ENCODE measurements around the gene LMO1. TPM values are rescaled to one million over a fixed set of nuclear protein-coding genes. Genes with fewer than 3 reads are reported as not detected.

The LMO1 gene
- polyA plus RNA-seq, 1 donor (not counting 4 experiments of a cell fraction or from before 2014, with no cell fraction given): 0.08 TPM

DNA sequence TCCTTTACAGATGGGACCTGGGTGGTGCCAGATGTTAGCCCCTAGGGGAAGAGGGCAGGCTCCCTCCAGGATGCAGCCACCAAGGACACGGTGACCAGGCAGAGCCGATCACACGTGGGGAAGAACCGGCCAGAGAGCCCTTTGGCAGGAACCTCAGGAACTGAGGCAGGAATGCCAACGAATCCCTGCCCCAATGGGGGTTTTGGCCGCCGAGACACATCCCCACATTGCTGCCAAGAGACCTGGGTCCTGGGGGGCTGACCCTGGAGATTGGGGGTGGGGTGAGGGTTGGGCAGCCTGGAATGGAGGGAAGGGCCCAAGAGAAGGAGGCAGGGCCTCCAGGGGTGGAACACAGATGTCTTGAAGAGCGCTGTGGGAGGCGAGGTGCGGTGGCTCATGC is 28.7 kb upstream of the LMO1 start:
- Histone ChIP-seq H3K79me2 (ENCODE audit: control insufficient read depth, insufficient read depth, low read length) (no peaks in the 10 kb centered on the region), H3K9ac (ENCODE audit: control insufficient read depth, extremely low read depth, insufficient read depth, low read length) (no peak overlapping the region), H3K27ac (ENCODE audit: control insufficient read depth, insufficient read depth, low read length) (no peak overlapping the region), H4K20me1 (ENCODE audit: control insufficient read depth, extremely low read depth, insufficient read depth, low read length) (no peaks in the 10 kb centered on the region), H3K9me3 (ENCODE audit: control insufficient read depth, low read depth, low read length) (no peaks in the 10 kb centered on the region), H3K36me3 (ENCODE audit: control insufficient read depth in 2 of 2, extremely low read depth in 1 of 2, insufficient read depth in 2 of 2, low read length in 2 of 2) (no peaks in the 10 kb centered on the region), H3K4me2 (ENCODE audit: control insufficient read depth, extremely low read depth, insufficient read depth, low read depth, low read length) (no peak overlapping the region), H3K9me1 (ENCODE audit: control insufficient read depth, extremely low read depth, insufficient read depth, low read length) (no peaks in the 10 kb centered on the region), H3K4me1 (ENCODE audit: control insufficient read depth, extremely low read depth, insufficient read depth, low read length) (no peaks in the 10 kb centered on the region), H3K4me3 (ENCODE audit: control insufficient read depth in 2 of 3, extremely low read depth in 1 of 3, insufficient read depth in 2 of 3, low read depth in 1 of 3, low read length in 3 of 3) (no peak overlapping the region), H3K27me3 (ENCODE audit: control insufficient read depth, extremely low read depth, insufficient read depth, low read length) (peaks cover 3% of the 10 kb centered on the region), H2AFZ (ENCODE audit: control insufficient read depth, low read length) (no peak overlapping the region)
- FAIRE-seq (no peak), DNase-seq (ENCODE audit: low read depth, low spot score) (no peak)
- dilution Hi-C loops (cut with MboI; ENCODE audit: extremely low pct_ligation_motif_present, low sequenced_read_pairs): no loop called here
- TF ChIP-seq EZH2 (IDR thresholded peaks at IDR 0.05; ENCODE audit: low read length): no peak
- TF ChIP-seq, protein P1, sequence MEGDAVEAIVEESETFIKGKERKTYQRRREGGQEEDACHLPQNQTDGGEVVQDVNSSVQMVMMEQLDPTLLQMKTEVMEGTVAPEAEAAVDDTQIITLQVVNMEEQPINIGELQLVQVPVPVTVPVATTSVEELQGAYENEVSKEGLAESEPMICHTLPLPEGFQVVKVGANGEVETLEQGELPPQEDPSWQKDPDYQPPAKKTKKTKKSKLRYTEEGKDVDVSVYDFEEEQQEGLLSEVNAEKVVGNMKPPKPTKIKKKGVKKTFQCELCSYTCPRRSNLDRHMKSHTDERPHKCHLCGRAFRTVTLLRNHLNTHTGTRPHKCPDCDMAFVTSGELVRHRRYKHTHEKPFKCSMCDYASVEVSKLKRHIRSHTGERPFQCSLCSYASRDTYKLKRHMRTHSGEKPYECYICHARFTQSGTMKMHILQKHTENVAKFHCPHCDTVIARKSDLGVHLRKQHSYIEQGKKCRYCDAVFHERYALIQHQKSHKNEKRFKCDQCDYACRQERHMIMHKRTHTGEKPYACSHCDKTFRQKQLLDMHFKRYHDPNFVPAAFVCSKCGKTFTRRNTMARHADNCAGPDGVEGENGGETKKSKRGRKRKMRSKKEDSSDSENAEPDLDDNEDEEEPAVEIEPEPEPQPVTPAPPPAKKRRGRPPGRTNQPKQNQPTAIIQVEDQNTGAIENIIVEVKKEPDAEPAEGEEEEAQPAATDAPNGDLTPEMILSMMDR (optimal IDR thresholded peaks at IDR 0.05 in 1 of 3, IDR thresholded peaks at IDR 0.05 in 1 of 3, conservative IDR thresholded peaks at IDR 0.05 in 1 of 3; ENCODE audit: extremely low read depth in 1 of 3, insufficient read depth in 2 of 3, low read length in 3 of 3): no peak

DNA sequence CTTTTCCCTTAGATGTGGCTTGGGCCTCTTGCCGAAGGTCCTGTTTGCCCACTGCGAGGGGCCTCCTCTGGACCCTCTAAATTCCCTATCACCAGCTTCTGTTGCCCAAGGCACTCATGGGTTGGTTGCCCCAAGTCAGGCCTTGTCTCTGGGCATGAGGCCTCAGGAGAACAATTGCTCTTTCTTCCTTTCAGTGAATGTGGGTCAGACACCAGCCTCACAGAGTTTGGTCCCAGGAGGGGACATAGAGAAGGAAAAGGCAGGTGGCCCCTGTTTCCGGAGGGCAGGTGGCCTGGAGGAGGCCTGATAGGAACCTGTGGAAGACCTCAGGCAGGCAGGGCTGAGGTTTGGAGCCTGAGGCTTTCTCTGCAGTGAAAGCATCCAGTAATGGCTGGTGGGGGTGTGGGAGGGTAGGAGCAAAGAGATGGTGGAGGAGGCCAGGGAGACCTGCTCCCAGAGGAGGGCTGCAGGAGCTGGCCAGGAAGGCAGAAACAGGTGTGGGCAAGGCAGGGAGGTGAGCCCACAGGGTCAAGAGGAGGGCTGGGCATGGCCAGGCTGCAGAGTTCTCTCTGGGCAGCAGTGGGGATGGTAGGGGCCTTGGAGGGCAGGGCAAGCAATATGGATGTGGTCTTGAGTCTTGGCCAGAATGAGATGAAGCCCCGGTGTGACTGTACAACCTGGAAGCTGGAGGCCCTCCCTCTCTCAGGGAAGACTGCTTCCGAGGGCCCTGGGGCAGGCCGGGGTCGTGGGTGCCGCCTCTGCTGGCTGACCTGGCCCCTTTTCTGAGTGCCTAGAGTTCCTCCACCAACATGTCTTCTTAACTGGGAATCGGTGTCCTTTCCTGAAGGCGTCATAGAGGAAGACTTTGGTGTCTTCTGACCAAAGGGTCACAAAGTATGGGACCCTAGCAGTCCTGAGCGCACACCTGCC is 28.0 kb upstream of the LMO1 start:
- dilution Hi-C loops (cut with MboI; ENCODE audit: extremely low pct_ligation_motif_present, low sequenced_read_pairs): no loop called here
- Histone ChIP-seq H3K9ac (ENCODE audit: control insufficient read depth, extremely low read depth, insufficient read depth, low read length) (no peak overlapping the region), H3K4me1 (ENCODE audit: control insufficient read depth, extremely low read depth, insufficient read depth, low read length) (no peaks in the 10 kb centered on the region), H3K9me3 (ENCODE audit: control insufficient read depth, low read depth, low read length) (no peaks in the 10 kb centered on the region), H3K36me3 (ENCODE audit: control insufficient read depth in 2 of 2, extremely low read depth in 1 of 2, insufficient read depth in 2 of 2, low read length in 2 of 2) (no peaks in the 10 kb centered on the region), H3K79me2 (ENCODE audit: control insufficient read depth, insufficient read depth, low read length) (no peaks in the 10 kb centered on the region), H3K27me3 (ENCODE audit: control insufficient read depth, extremely low read depth, insufficient read depth, low read length) (peaks cover 3% of the 10 kb centered on the region), H3K9me1 (ENCODE audit: control insufficient read depth, extremely low read depth, insufficient read depth, low read length) (no peaks in the 10 kb centered on the region), H3K4me2 (ENCODE audit: control insufficient read depth, extremely low read depth, insufficient read depth, low read depth, low read length) (no peak overlapping the region), H3K27ac (ENCODE audit: control insufficient read depth, insufficient read depth, low read length) (no peak overlapping the region), H3K4me3 (ENCODE audit: control insufficient read depth in 2 of 3, extremely low read depth in 1 of 3, insufficient read depth in 2 of 3, low read depth in 1 of 3, low read length in 3 of 3) (no peak overlapping the region), H4K20me1 (ENCODE audit: control insufficient read depth, extremely low read depth, insufficient read depth, low read length) (no peaks in the 10 kb centered on the region), H2AFZ (ENCODE audit: control insufficient read depth, low read length) (no peak overlapping the region)
- TF ChIP-seq EZH2 (IDR thresholded peaks at IDR 0.05; ENCODE audit: low read length): no peak
- TF ChIP-seq, protein P1 (optimal IDR thresholded peaks at IDR 0.05 in 1 of 3, IDR thresholded peaks at IDR 0.05 in 1 of 3, conservative IDR thresholded peaks at IDR 0.05 in 1 of 3; ENCODE audit: extremely low read depth in 1 of 3, insufficient read depth in 2 of 3, low read length in 3 of 3): no peak
- DNase-seq (ENCODE audit: low read depth, low spot score): no peak
- no peak for FAIRE-seq

Measured in keratinocyte (primary cell).